Measurements from ENCODE around the gene GIGYF1. TPM values are rescaled to one million over a fixed set of nuclear protein-coding genes. Genes with fewer than 3 reads are reported as not detected.

GIGYF1 gene
- total RNA-seq, 1 experiment from 2014 or later: 16.3 TPM

GRCh38 chr7:100680576-100681271 lies 13.3 kb downstream of the GIGYF1 start:
- no peak overlapping the region for H3K27ac ChIP-seq (ENCODE audit: low read length)
- no peak overlapping the region for H2AFZ ChIP-seq (ENCODE audit: low read length)
- no peaks in the 10 kb centered on the region for H3K9me2 ChIP-seq (replicated peaks; ENCODE audit: insufficient read depth, low read length)
- no peaks in the 10 kb centered on the region for H3K9me3 ChIP-seq (ENCODE audit: low read length)
- no peak overlapping the region for H3K4me3 ChIP-seq (ENCODE audit: low read length)
- H3K79me2 ChIP-seq (ENCODE audit: low read length): peaks cover 3% of the 10 kb centered on the region; the same call in 1 of the 2 replicates
- H3K4me2 ChIP-seq (ENCODE audit: low read depth, low read length, poor library complexity, severe bottlenecking): no peak overlapping the region
- H3K27me3 ChIP-seq (ENCODE audit: low read length): no peaks in the 10 kb centered on the region
- H3K36me3 ChIP-seq (ENCODE audit: insufficient read depth, low read length): peaks cover 11% of the 10 kb centered on the region
- peaks cover 3% of the 10 kb centered on the region; the same call in 1 of the 2 replicates for H4K20me1 ChIP-seq (ENCODE audit: insufficient read depth, low read depth, low read length)
- peaks cover 6% of the 10 kb centered on the region for H3K4me1 ChIP-seq (ENCODE audit: low read length)
- H3K9ac ChIP-seq (ENCODE audit: low read length): no peak overlapping the region
- no peak for DNase-seq

- DNase-seq: peak; percentile 62
- Histone ChIP-seq H3K9me3 (ENCODE audit: low read length) (no peaks in the 10 kb centered on the region), H3K36me3 (ENCODE audit: insufficient read depth, low read length) (peaks cover 11% of the 10 kb centered on the region), H3K4me3 (ENCODE audit: low read length) (no peak overlapping the region), H3K4me1 (ENCODE audit: low read length) (peaks cover 6% of the 10 kb centered on the region), H3K4me2 (ENCODE audit: low read depth, low read length, poor library complexity, severe bottlenecking) (no peak overlapping the region), H3K79me2 (ENCODE audit: low read length) (peaks cover 5% of the 10 kb centered on the region; the same call in 1 of the 2 replicates), H3K9me2 (replicated peaks; ENCODE audit: insufficient read depth, low read length) (no peaks in the 10 kb centered on the region), H3K27me3 (ENCODE audit: low read length) (no peaks in the 10 kb centered on the region), H3K9ac (ENCODE audit: low read length) (no peak overlapping the region), H4K20me1 (ENCODE audit: insufficient read depth, low read depth, low read length) (peaks cover 3% of the 10 kb centered on the region; the same call in 1 of the 2 replicates), H2AFZ (ENCODE audit: low read length) (no peak overlapping the region), H3K27ac (ENCODE audit: low read length) (no peak overlapping the region)
These were observed 14.0 kb downstream of the GIGYF1 start for GRCh38 chr7:100679927-100680575.

GRCh38 chr7:100679129-100679926 lies 14.7 kb downstream of the GIGYF1 start:
- H3K9me3 ChIP-seq (ENCODE audit: low read length): no peaks in the 10 kb centered on the region
- DNase-seq: no peak
- H3K9me2 ChIP-seq (replicated peaks; ENCODE audit: insufficient read depth, low read length): no peaks in the 10 kb centered on the region
- H3K27me3 ChIP-seq (ENCODE audit: low read length): no peaks in the 10 kb centered on the region
- no peak overlapping the region for H3K27ac ChIP-seq (ENCODE audit: low read length)
- H3K36me3 ChIP-seq (ENCODE audit: insufficient read depth, low read length): peaks cover 11% of the 10 kb centered on the region
- peaks cover 11% of the 10 kb centered on the region for H3K79me2 ChIP-seq (ENCODE audit: low read length)
- H4K20me1 ChIP-seq (ENCODE audit: insufficient read depth, low read depth, low read length): peaks cover 8% of the 10 kb centered on the region; the same call in 1 of the 2 replicates
- no peak overlapping the region for H3K4me2 ChIP-seq (ENCODE audit: low read depth, low read length, poor library complexity, severe bottlenecking)
- H3K9ac ChIP-seq (ENCODE audit: low read length): no peak overlapping the region
- no peak overlapping the region for H3K4me3 ChIP-seq (ENCODE audit: low read length)
- H2AFZ ChIP-seq (ENCODE audit: low read length): no peak overlapping the region
- H3K4me1 ChIP-seq (ENCODE audit: low read length): peaks cover 6% of the 10 kb centered on the region

- Histone ChIP-seq H3K4me1 (ENCODE audit: low read length) (peaks cover 6% of the 10 kb centered on the region), H3K79me2 (ENCODE audit: low read length) (peaks cover 17% of the 10 kb centered on the region), H3K4me2 (ENCODE audit: low read depth, low read length, poor library complexity, severe bottlenecking) (no peak overlapping the region), H3K4me3 (ENCODE audit: low read length) (no peak overlapping the region), H3K9ac (ENCODE audit: low read length) (no peak overlapping the region), H3K27me3 (ENCODE audit: low read length) (no peaks in the 10 kb centered on the region), H3K9me2 (replicated peaks; ENCODE audit: insufficient read depth, low read length) (no peaks in the 10 kb centered on the region), H3K27ac (ENCODE audit: low read length) (no peak overlapping the region), H2AFZ (ENCODE audit: low read length) (no peak overlapping the region), H4K20me1 (ENCODE audit: insufficient read depth, low read depth, low read length) (peaks cover 8% of the 10 kb centered on the region; the same call in 1 of the 2 replicates), H3K9me3 (ENCODE audit: low read length) (no peaks in the 10 kb centered on the region), H3K36me3 (ENCODE audit: insufficient read depth, low read length) (peaks cover 11% of the 10 kb centered on the region)
- no peak for DNase-seq
These were observed 15.6 kb downstream of the GIGYF1 start for GRCh38 chr7:100678291-100678984.

GRCh38 chr7:100677308-100678267 lies 16.5 kb downstream of the GIGYF1 start:
- Histone ChIP-seq H3K27ac (ENCODE audit: low read length) (no peak overlapping the region), H3K4me1 (ENCODE audit: low read length) (peaks cover 9% of the 10 kb centered on the region), H4K20me1 (ENCODE audit: insufficient read depth, low read depth, low read length) (peaks cover 7% of the 10 kb centered on the region; the same call in 1 of the 2 replicates), H3K79me2 (ENCODE audit: low read length) (peaks cover 17% of the 10 kb centered on the region), H3K36me3 (ENCODE audit: insufficient read depth, low read length) (peaks cover 10% of the 10 kb centered on the region), H3K9me3 (ENCODE audit: low read length) (no peaks in the 10 kb centered on the region), H3K9ac (ENCODE audit: low read length) (no peak overlapping the region), H2AFZ (ENCODE audit: low read length) (no peak overlapping the region), H3K4me2 (ENCODE audit: low read depth, low read length, poor library complexity, severe bottlenecking) (no peak overlapping the region), H3K9me2 (replicated peaks; ENCODE audit: insufficient read depth, low read length) (no peaks in the 10 kb centered on the region), H3K27me3 (ENCODE audit: low read length) (no peaks in the 10 kb centered on the region), H3K4me3 (ENCODE audit: low read length) (no peak overlapping the region)
- no peak for DNase-seq

GRCh38 chr7:100676501-100677306 lies 17.3 kb downstream of the GIGYF1 start:
- Histone ChIP-seq H3K4me2 (ENCODE audit: low read depth, low read length, poor library complexity, severe bottlenecking) (peak overlapping the region; percentile 91), H4K20me1 (ENCODE audit: insufficient read depth, low read depth, low read length) (peaks cover 4% of the 10 kb centered on the region; the same call in 1 of the 2 replicates), H2AFZ (ENCODE audit: low read length) (no peak overlapping the region), H3K4me3 (ENCODE audit: low read length) (peak overlapping the region; percentile 100), H3K27ac (ENCODE audit: low read length) (peak overlapping the region; percentile 52; the same call in 1 of the 2 replicates), H3K9ac (ENCODE audit: low read length) (peak overlapping the region; percentile 100), H3K9me2 (replicated peaks; ENCODE audit: insufficient read depth, low read length) (no peaks in the 10 kb centered on the region), H3K27me3 (ENCODE audit: low read length) (no peaks in the 10 kb centered on the region), H3K4me1 (ENCODE audit: low read length) (peaks cover 9% of the 10 kb centered on the region), H3K9me3 (ENCODE audit: low read length) (no peaks in the 10 kb centered on the region), H3K79me2 (ENCODE audit: low read length) (peaks cover 17% of the 10 kb centered on the region), H3K36me3 (ENCODE audit: insufficient read depth, low read length) (peaks cover 9% of the 10 kb centered on the region; the same call in 1 of the 2 replicates)
- DNase-seq: no peak

Measured in Karpas-422 (cell line).